AG09309 (cell line): ENCODE data around the gene B4GALNT1.

ENCODE experiments used
- DNase-seq: peaks from one replicate; pipeline ENCODE4 v3.0.0-alpha.2; 2010; ENCODE audit warnings: low read depth
- H3K4me3 ChIP-seq: 2 replicates; pipeline ENCODE4 v1.5.1; 2011; ENCODE audit warnings: mild to moderate bottlenecking, low read depth, low read length, moderate library complexity; ENCODE audit not compliant: control insufficient read depth
- TF ChIP-seq, protein P1 (sequence below): IDR thresholded peaks from 2 replicates; pipeline ENCODE4 v1.5.1; 2011; ENCODE audit warnings: mild to moderate bottlenecking, low read depth, low read length, inconsistent platforms; ENCODE audit not compliant: insufficient read depth, control insufficient read depth; ENCODE audit errors: missing control alignments

The B4GALNT1 gene

DNA sequence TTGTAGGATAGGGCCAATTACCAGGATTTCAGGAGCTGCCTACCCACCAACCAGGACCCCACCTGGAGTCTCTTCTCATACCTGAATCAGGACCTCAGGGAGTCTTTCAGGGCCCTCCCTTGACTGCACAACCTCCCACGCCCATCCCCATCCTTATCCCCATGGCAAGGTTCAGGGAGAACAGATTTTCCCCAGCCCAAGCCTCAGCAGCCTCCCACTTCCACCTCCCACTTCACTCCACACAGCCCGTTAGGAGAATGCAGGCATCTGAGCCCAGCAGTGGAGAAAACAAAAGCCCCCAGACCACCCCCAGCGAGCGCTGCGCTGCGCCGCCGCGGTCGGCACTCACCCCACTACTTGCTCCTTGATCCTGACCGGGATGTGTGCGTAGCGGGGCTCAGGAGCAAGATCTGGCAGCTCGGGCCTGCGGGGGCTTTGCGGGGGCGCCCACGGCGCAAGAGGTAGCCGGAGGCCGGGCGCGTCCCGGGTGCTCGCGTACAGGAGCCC, 1.4 kb downstream of the B4GALNT1 start:
- TF ChIP-seq, protein P1, sequence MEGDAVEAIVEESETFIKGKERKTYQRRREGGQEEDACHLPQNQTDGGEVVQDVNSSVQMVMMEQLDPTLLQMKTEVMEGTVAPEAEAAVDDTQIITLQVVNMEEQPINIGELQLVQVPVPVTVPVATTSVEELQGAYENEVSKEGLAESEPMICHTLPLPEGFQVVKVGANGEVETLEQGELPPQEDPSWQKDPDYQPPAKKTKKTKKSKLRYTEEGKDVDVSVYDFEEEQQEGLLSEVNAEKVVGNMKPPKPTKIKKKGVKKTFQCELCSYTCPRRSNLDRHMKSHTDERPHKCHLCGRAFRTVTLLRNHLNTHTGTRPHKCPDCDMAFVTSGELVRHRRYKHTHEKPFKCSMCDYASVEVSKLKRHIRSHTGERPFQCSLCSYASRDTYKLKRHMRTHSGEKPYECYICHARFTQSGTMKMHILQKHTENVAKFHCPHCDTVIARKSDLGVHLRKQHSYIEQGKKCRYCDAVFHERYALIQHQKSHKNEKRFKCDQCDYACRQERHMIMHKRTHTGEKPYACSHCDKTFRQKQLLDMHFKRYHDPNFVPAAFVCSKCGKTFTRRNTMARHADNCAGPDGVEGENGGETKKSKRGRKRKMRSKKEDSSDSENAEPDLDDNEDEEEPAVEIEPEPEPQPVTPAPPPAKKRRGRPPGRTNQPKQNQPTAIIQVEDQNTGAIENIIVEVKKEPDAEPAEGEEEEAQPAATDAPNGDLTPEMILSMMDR: no peak

DNA sequence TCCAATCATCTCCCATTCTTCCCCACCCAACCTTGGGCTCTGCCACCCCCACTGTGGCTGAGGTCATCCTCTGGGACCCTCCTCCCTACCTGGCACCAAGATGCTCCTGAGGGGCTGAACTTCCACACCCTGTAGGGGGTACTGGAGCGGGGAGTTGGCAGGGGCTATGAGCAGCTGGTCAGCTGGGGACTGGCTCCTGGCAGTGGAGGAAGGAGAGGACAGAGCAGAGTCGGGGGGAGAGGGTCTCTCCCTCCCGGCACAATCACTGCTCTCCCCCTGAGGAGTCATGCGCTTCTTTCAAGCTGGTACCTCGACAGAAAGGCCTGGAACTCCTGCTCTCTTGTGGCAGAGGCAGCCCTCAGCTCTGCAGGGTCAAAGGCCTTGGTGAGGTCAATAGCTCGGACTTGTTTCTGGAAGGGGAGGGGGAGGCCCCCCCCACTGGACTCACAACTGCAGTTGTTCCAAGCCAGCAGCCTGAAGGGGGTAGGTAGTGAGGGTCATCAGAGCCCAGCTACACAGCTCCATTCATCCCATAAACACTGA, 2.0 kb downstream of the B4GALNT1 start:
- TF ChIP-seq, protein P1: no peak
- no peak for DNase-seq
- H3K4me3 ChIP-seq: no peak overlapping the region

More for the DNA sequence above, 1.4 kb downstream of the B4GALNT1 start:
- H3K4me3 ChIP-seq: peak overlapping the region; percentile 59
- DNase-seq: no peak

DNA sequence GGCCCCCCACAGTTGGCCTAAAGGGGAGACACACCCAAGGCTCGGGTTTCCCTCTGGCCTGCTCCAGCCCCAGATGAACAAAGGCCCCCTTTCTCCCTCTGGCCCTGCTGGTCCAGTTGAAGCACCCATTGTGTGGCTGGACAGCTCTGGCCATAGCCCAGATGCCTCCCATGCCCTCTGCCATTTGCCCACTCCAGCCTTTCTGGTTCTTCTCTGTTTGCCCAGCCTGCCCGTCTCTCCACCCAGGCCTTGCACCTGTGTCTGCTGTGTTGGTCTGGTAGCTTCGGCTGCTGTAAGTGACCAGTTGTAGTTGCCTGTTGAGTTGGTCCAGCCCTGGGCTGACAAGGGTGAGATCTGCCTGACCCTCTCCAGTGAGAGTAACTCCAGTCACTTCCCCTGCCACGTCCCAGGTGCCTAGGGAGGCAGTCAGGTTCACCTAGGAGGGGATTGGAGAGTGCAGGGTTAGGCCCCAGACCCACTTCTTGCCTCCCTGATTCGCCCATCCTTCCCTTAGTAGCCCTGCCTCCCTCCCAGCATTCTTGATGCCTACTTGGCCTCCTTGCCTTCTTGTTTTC, 3.0 kb downstream of the B4GALNT1 start:
- no peak overlapping the region for H3K4me3 ChIP-seq
- DNase-seq: no peak
- TF ChIP-seq, protein P1: no peak

DNA sequence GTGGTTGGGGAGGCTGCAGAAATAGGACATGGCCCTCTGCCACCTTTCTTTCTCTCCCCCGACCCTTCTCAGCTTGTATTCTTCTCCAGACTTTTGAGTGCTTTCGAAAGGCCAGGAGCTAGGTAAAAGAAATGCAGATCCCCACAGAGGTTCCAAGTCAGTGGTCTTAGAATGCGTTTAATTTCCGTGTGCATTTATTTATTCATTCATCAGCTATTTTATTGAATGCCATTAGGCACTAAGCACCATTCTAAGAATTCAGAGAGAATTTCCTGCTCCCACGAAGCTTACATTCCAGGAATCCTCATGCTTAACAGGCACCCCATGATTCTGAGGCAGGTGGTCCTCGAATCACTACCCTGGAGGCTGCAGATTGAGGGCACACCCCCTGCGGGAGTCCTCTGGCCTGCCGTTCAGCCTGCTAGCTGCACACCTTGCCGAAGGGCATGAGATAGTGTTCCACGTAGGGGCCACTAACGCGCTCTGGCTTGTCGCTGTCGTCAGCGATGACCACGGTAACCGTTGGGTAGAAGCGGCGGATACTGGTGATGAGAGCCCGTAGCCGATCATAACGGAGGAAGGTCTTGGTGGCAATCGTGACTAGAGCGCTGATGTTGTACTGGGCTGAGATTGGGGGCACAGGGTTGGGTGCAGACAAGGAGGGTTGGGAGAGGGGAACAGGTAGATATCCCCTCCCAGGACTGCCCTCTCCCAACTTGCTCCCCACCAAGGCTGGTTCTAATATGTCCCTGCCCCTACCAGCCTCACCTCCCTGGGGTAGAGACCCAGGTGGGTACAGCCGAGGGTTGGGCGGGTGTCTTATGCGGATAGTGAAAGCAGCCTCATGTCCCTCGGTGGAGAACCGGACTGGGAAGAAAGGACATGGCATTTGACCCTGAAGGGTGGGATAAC, 4.5 kb downstream of the B4GALNT1 start:
- no peak for DNase-seq
- TF ChIP-seq, protein P1: no peak
- no peak overlapping the region for H3K4me3 ChIP-seq

DNA sequence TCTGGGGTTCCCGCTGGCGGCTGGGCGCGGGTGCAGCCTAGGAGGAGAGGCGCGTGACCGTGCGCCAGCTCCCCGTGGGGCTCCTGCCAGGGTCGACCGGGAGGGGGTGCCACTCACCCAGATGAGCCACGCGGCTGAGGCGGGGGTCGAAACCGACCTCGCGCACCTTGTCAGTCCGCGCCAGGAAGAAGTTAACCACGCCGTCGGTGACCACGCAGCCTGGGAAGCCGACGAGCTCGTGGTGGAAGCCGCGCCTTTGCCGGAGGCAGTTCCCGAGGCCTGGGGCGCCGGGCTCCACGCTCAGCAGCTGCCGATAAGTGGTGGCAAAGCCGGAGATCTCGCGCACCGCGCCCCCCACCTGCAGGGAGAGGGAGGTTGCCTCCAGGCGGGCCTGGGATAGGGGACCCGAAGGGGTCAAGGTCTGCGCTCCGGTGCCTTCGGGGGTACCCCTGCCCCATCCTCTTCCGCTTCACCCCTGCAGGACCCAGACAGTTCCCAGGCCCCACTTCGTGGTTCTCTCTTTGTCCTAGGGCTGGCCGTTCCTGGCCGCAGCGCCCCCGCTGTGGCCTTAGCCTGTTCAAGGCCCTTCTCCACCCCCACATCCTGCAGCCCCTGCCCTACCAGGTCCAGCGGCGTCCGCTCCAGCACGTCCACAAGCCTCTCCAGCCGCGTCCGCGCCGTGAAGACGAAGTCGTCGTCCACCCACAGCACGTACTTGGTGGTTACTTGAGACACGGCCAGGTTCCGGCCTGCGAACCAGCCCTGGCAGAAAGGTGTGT, 5.3 kb downstream of the B4GALNT1 start:
- no peak overlapping the region for H3K4me3 ChIP-seq
- no peak for DNase-seq
- TF ChIP-seq, protein P1: no peak

DNA sequence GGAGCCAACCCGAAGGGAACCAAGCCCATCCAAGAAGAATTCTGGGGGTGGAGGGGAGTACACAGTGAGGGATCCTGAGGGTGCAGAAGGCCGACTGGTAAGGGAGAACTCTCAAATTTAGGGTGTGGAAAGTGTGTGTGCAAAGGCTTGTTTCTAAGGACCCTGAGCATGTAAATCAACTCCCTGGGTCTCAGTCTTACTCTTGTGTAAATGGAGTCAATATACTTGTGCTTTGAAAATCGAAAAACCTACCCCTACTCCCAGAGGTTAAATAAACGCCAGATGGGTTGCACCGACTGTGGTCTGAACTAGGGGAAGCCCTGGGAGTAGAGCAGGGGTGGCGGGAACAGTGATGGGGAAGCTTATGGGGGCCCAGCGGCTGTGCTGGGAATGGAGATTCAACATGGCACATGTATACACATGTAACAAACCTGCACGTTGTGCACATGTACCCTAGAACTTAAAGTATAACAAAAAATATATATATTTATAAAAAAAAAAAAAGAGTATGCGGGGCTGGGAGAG, 6.0 kb downstream of the B4GALNT1 start:
- TF ChIP-seq, protein P1: no peak
- no peak overlapping the region for H3K4me3 ChIP-seq
- no peak for DNase-seq
